Liver (tissue), 9 donors: ENCODE results near the gene ADCY9. TPM values are rescaled to one million over a fixed set of nuclear protein-coding genes. Genes with fewer than 3 reads are reported as not detected.

Experiments
- DNase-seq: peaks from one replicate; pipeline ENCODE4 v3.0.0-alpha.2; 2017; ENCODE audit warnings: low spot score
- H3K27ac ChIP-seq, 2 donors: one replicate each; pipeline ENCODE4 v1.7.0; 2013; ENCODE audit warnings: inconsistent platforms in 2 of 2, low read length in 2 of 2, control low read depth in 1 of 2, low read depth in 1 of 2, mild to moderate bottlenecking in 1 of 2
- H3K27me3 ChIP-seq, 4 donors: one replicate each; pipeline versions ENCODE4 v1.6.1 to v1.7.0; 2013; ENCODE audit warnings: low read length in 3 of 4, inconsistent platforms in 1 of 4, mild to moderate bottlenecking in 1 of 4, moderate library complexity in 1 of 4; ENCODE audit not compliant: control insufficient read depth in 4 of 4, insufficient read depth in 4 of 4
- H3K36me3 ChIP-seq, 4 donors: one replicate each; pipeline versions ENCODE4 v1.6.1 to v1.7.0; 2013; ENCODE audit warnings: low read length in 3 of 4, mild to moderate bottlenecking in 3 of 4, low read depth in 1 of 4, moderate library complexity in 1 of 4; ENCODE audit not compliant: control insufficient read depth in 4 of 4, insufficient read depth in 3 of 4
- H3K4me1 ChIP-seq, 4 donors: one replicate each; pipeline versions ENCODE4 v1.6.1 to v1.7.0; 2013; ENCODE audit warnings: low read length in 3 of 4, mild to moderate bottlenecking in 3 of 4, moderate library complexity in 1 of 4; ENCODE audit not compliant: control insufficient read depth in 4 of 4, insufficient read depth in 4 of 4
- H3K4me3 ChIP-seq, 3 donors: one replicate each; pipeline versions ENCODE4 v1.6.1 to v1.7.0; 2013; ENCODE audit warnings: low read length in 3 of 3, control low read depth in 1 of 3, low read depth in 1 of 3, mild to moderate bottlenecking in 1 of 3
- H3K9ac ChIP-seq, 2 donors: one replicate each; pipeline ENCODE4 v1.7.0; 2013; ENCODE audit warnings: low read length in 2 of 2, mild to moderate bottlenecking in 2 of 2, moderate library complexity in 2 of 2, control low read depth in 1 of 2, low read depth in 1 of 2
- H3K9me3 ChIP-seq, 4 donors: one replicate each; pipeline versions ENCODE4 v1.6.1 to v1.7.0; 2013; ENCODE audit warnings: low read length in 3 of 4; ENCODE audit not compliant: control insufficient read depth in 4 of 4
- ATF3 ChIP-seq: IDR thresholded peaks from 2 replicates; pipeline ENCODE4 v1.6.1; 2016; ENCODE audit warnings: antibody characterized with exemption
- EGR1 ChIP-seq, 2 donors: IDR thresholded peaks; 2 replicates each; pipeline ENCODE4 v1.6.1; 2016 to 2018; ENCODE audit warnings: antibody characterized with exemption in 2 of 2, low read depth in 2 of 2
- HNF4A ChIP-seq, 2 donors: conservative IDR thresholded peaks; 2 replicates each; pipeline ENCODE4 v1.6.1; 2016; ENCODE audit warnings: antibody characterized with exemption in 2 of 2, mild to moderate bottlenecking in 2 of 2
- RAD21 ChIP-seq, 2 donors: IDR thresholded peaks; 2 replicates each; pipeline ENCODE4 v1.6.1; 2016; ENCODE audit warnings: antibody characterized with exemption in 2 of 2, mild to moderate bottlenecking in 2 of 2
- RXRA ChIP-seq, 2 donors: IDR thresholded peaks; 2 replicates each; pipeline ENCODE4 v1.6.1; 2017 to 2018; ENCODE audit warnings: antibody characterized with exemption in 2 of 2, mild to moderate bottlenecking in 1 of 2
- SP1 ChIP-seq: IDR thresholded peaks from 2 replicates; pipeline ENCODE4 v1.6.1; 2018; ENCODE audit warnings: antibody characterized with exemption, mild to moderate bottlenecking
- ZBTB33 ChIP-seq: IDR thresholded peaks from 2 replicates; pipeline ENCODE4 v1.6.1; 2016; ENCODE audit warnings: antibody characterized with exemption
- WGBS: extraction: QIAGEN DNeasy Blood & Tissue Kit; methylation state at CpG from one replicate; pipeline ENCODE4 v1.1.7; 2013; 5-methylcytosine and 5-hydroxymethylcytosine counted together
- polyA plus RNA-seq, 2 donors: library from polyadenylated mRNA; stranded (reverse) in 1 of 2; unstranded in 1 of 2; fragments of 200-250 nt in 1 of 2; fragments of >200 nt in 1 of 2; fragmentation: Nextera tagmentation in 1 of 2; extraction: Ambion mirVana in 1 of 2; gene quantifications; one replicate each; pipeline versions ENCODE4 v1.2.1 to v1.2.3, GENCODE V29; 2013 to 2015
- total RNA-seq, 2 donors: library from RNA; depleted of rRNA; stranded (reverse); fragments of >200 nt; gene quantifications; one replicate each; pipeline ENCODE4 v1.2.3, GENCODE V29; 2014
- TF ChIP-seq, protein P1 (sequence below): fragments of 150-350 bp; IDR thresholded peaks from 2 replicates; pipeline ENCODE4 v1.5.1; 2017; ENCODE audit warnings: improper control_type of control experiment, low read depth, low read length; ENCODE audit not compliant: missing input control
- TF ChIP-seq, protein P2 (sequence below): IDR thresholded peaks from 2 replicates; pipeline ENCODE4 v1.6.1; 2016; ENCODE audit warnings: antibody characterized with exemption
- TF ChIP-seq, protein P3 (sequence below): IDR thresholded peaks from 2 replicates; pipeline ENCODE4 v1.6.1; 2016; ENCODE audit warnings: antibody characterized with exemption, mild to moderate bottlenecking
- donor health status: healthy.
- donor health status: healthy.
- donor health status: healthy.
- donor health status: healthy.
- donor health status: healthy.

The ADCY9 gene
- total and polyA plus RNA-seq, 4 donors, result 3.6 to 25.1 (median 11.0) TPM

GRCh38 chr16:4070936-4071335 is 45.3 kb downstream of the ADCY9 start:
- Histone ChIP-seq H3K27ac (peak overlapping the region in 1 of 2 donors; percentile 53), H3K9ac (no peak overlapping the region), H3K4me3 (no peak overlapping the region), H3K27me3 (no peaks in the 10 kb centered on the region), H3K9me3 (no peaks in the 10 kb centered on the region), H3K36me3 (no peaks in the 10 kb centered on the region), H3K4me1 (peaks cover 6 to 27% (median 21%) of the 10 kb centered on the region in 4 donors)
- WGBS, result 67% methylated on average over 10 of the region's 10 CpGs
- DNase-seq, result no peak
- no peak for TF ChIP-seq ZBTB33
- TF ChIP-seq, protein P1, sequence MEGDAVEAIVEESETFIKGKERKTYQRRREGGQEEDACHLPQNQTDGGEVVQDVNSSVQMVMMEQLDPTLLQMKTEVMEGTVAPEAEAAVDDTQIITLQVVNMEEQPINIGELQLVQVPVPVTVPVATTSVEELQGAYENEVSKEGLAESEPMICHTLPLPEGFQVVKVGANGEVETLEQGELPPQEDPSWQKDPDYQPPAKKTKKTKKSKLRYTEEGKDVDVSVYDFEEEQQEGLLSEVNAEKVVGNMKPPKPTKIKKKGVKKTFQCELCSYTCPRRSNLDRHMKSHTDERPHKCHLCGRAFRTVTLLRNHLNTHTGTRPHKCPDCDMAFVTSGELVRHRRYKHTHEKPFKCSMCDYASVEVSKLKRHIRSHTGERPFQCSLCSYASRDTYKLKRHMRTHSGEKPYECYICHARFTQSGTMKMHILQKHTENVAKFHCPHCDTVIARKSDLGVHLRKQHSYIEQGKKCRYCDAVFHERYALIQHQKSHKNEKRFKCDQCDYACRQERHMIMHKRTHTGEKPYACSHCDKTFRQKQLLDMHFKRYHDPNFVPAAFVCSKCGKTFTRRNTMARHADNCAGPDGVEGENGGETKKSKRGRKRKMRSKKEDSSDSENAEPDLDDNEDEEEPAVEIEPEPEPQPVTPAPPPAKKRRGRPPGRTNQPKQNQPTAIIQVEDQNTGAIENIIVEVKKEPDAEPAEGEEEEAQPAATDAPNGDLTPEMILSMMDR, result no peak
- TF ChIP-seq, protein P2, sequence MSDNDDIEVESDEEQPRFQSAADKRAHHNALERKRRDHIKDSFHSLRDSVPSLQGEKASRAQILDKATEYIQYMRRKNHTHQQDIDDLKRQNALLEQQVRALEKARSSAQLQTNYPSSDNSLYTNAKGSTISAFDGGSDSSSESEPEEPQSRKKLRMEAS, result no peak
- TF ChIP-seq RXRA (IDR thresholded peaks at IDR 0.05), result no peak
- TF ChIP-seq ATF3, result no peak
- no peak for TF ChIP-seq EGR1 (IDR thresholded peaks at IDR 0.05; ENCODE audit: low read depth in 2 of 2)

DNA sequence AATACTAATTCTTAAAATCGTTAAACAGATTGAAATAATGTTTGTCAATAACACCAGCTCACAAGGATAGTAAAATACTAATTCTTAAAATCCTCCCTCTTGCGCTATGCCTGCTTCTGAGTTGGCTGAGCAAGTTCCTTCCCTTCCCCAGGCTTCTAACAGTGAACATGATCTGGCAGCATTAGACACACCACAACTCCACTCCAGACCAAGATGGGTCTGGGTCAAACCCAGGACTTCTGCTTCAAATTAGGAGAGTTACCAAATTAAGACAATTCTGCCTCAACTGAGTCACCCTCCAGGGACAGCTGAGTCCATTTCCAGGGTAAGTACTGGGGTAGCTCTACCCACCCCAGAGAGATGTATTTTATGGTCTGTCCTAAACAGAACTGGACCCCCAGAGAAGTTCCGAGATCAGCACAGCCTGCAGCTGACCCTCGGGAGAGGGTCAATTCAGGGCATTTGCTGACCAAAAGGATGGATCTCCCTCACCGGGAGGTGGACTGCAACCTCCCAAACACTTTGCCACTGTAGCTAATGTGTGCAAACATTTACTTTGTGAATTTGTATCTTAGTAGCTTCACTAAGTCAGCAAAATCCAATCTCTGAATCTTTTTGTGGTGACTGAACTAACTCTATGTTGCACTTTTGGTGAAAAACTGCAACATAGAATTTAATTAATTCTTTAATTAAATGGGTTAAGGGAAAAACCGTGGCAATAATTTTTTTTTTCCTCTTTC is 48.8 kb downstream of the ADCY9 start:
- no peak for DNase-seq
- TF ChIP-seq, protein P2, result no peak
- TF ChIP-seq RXRA (IDR thresholded peaks at IDR 0.05), result peak; percentile 66 to 80
- TF ChIP-seq, protein P3, sequence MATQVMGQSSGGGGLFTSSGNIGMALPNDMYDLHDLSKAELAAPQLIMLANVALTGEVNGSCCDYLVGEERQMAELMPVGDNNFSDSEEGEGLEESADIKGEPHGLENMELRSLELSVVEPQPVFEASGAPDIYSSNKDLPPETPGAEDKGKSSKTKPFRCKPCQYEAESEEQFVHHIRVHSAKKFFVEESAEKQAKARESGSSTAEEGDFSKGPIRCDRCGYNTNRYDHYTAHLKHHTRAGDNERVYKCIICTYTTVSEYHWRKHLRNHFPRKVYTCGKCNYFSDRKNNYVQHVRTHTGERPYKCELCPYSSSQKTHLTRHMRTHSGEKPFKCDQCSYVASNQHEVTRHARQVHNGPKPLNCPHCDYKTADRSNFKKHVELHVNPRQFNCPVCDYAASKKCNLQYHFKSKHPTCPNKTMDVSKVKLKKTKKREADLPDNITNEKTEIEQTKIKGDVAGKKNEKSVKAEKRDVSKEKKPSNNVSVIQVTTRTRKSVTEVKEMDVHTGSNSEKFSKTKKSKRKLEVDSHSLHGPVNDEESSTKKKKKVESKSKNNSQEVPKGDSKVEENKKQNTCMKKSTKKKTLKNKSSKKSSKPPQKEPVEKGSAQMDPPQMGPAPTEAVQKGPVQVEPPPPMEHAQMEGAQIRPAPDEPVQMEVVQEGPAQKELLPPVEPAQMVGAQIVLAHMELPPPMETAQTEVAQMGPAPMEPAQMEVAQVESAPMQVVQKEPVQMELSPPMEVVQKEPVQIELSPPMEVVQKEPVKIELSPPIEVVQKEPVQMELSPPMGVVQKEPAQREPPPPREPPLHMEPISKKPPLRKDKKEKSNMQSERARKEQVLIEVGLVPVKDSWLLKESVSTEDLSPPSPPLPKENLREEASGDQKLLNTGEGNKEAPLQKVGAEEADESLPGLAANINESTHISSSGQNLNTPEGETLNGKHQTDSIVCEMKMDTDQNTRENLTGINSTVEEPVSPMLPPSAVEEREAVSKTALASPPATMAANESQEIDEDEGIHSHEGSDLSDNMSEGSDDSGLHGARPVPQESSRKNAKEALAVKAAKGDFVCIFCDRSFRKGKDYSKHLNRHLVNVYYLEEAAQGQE, result peak; percentile 32
- peak; percentile 40 for TF ChIP-seq SP1
- TF ChIP-seq, protein P1, result no peak
- TF ChIP-seq HNF4A (conservative IDR thresholded peaks at IDR 0.05), result peak; percentile 37 to 41
- TF ChIP-seq RAD21 (IDR thresholded peaks at IDR 0.05), result peak; percentile 28 to 47
- peak overlapping the region; percentile 56 to 60 for H3K27ac ChIP-seq
- H3K9me3 ChIP-seq, result no peaks in the 10 kb centered on the region
- no peaks in the 10 kb centered on the region for H3K36me3 ChIP-seq
- H3K27me3 ChIP-seq, result no peaks in the 10 kb centered on the region
- WGBS, result 37% methylated on average over 6 of the region's 6 CpGs
- no peak overlapping the region for H3K4me3 ChIP-seq
- H3K4me1 ChIP-seq, result peaks cover 8 to 32% (median 25%) of the 10 kb centered on the region in 4 donors
- peak overlapping the region in 1 of 2 donors; percentile 20 for H3K9ac ChIP-seq
